ENCODE results near the gene ADAP1. TPM values are rescaled to one million over a fixed set of nuclear protein-coding genes. Genes with fewer than 3 reads are reported as not detected.

The ADAP1 gene
- total and polyA plus RNA-seq, 2 of the 8 experiments (the other 6 are each of a cell fraction or from before 2014, with no cell fraction given) = 5.8 to 6.1 TPM

- DNase-seq (ENCODE audit: low read depth in 1 of 2, low spot score in 2 of 2) = no peak
- H2BK5ac ChIP-seq (ENCODE audit: low read depth, low read length) = 0 out of 2 replicates have a peak overlapping the region, but pooled peaks have one; percentile 9
- CTCF ChIA-PET (ENCODE audit: partially characterized antibody) = interaction anchor here (0.5 to 1.3 kb wide), 5 partner anchors 12 to 284 kb away, joined by 3 to 5 read pairs (median 3); no protein-coding TSS in a partner anchor
Observed at GRCh38 chr7:922334-923107, 32.0 kb downstream of the ADAP1 start.

More at GRCh38 chr7:922334-923107, 32.0 kb downstream of the ADAP1 start:
- Histone ChIP-seq H3K79me1 (ENCODE audit: low read depth, low read length) (no peaks in the 10 kb centered on the region), H2AK5ac (ENCODE audit: low read depth, low read length) (no peak overlapping the region), H4K5ac (ENCODE audit: insufficient read length, low read depth, low read length) (no peak overlapping the region), H4K20me1 (replicated peaks in 1 of 2; ENCODE audit: control insufficient read depth in 1 of 2, insufficient read depth in 2 of 2, low read length in 2 of 2) (no peaks in the 10 kb centered on the region), H3K4me2 (ENCODE audit: insufficient read depth in 1 of 2, low read depth in 2 of 2, low read length in 2 of 2) (no peak overlapping the region), H3K9ac (replicated peaks in 1 of 4; ENCODE audit: extremely low read depth in 1 of 4, low read depth in 3 of 4, low read length in 3 of 4) (no peak overlapping the region), H3K4me3 (ENCODE audit: extremely low read depth in 1 of 4, insufficient read depth in 2 of 4, low read depth in 3 of 4, low read length in 4 of 4) (no peak overlapping the region), H3K9me3 (ENCODE audit: insufficient read depth in 2 of 2, low read depth in 1 of 2, low read length in 1 of 2) (no peaks in the 10 kb centered on the region), H3K23ac (ENCODE audit: insufficient read length) (no peak overlapping the region), H3K4me1 (replicated peaks in 1 of 4; ENCODE audit: control insufficient read depth in 3 of 4, insufficient read depth in 4 of 4, low read length in 3 of 4) (peaks cover 0 to 8% (median 0%) of the 10 kb centered on the region in 4 experiments; a peak in 2 of 7 replicates), H3K27ac (ENCODE audit: low read depth, low read length) (no peak overlapping the region), H2BK20ac (ENCODE audit: low read length) (no peak overlapping the region), H3K27me3 (replicated peaks in 1 of 4; ENCODE audit: control insufficient read depth in 3 of 4, extremely low read depth in 1 of 4, insufficient read depth in 3 of 4, low read length in 3 of 4) (no peaks in the 10 kb centered on the region), H3K56ac (replicated peaks; ENCODE audit: insufficient read length, low read depth, low read length) (no peak overlapping the region), H4K91ac (replicated peaks; ENCODE audit: insufficient read length, low read length) (no peak overlapping the region), H3K4ac (replicated peaks; ENCODE audit: insufficient read length, low read depth, low read length) (no peak overlapping the region), H3K18ac (ENCODE audit: extremely low read depth, low read length) (no peak overlapping the region; the same call in 1 of the 2 replicates), H3K23me2 (ENCODE audit: low read depth, low read length) (no peaks in the 10 kb centered on the region), H4K8ac (ENCODE audit: extremely low read depth, insufficient read depth, low read length) (peak overlapping the region; percentile 68; the same call in 1 of the 2 replicates), H2BK15ac (ENCODE audit: low read length) (no peak overlapping the region), H2BK12ac (ENCODE audit: low read depth, low read length) (no peak overlapping the region), H2AFZ (ENCODE audit: low read length) (no peak overlapping the region), H3K14ac (ENCODE audit: insufficient read length) (no peak overlapping the region), H3K36me3 (ENCODE audit: control insufficient read depth in 2 of 4, insufficient read depth in 4 of 4, low read length in 3 of 4) (no peaks in the 10 kb centered on the region), H3K79me2 (ENCODE audit: control insufficient read depth in 1 of 2, insufficient read depth in 2 of 2, low read length in 2 of 2) (no peaks in the 10 kb centered on the region), H2BK120ac (replicated peaks; ENCODE audit: low read depth, low read length) (no peak overlapping the region)
- 86% methylated on average over 21 of the region's 29 CpGs; no CpG with 5 or more reads in 1 of the 2 experiments for WGBS, 2 experiments (ENCODE audit: extremely low coverage in 1 of 2, insufficient coverage in 1 of 2, insufficient read length in 1 of 2, insufficient replicate concordance in 2 of 2, low coverage in 1 of 2, low lambda C conversion rate in 2 of 2, missing lambda C conversion rate in 1 of 2)
- no peak for FAIRE-seq
- TF ChIP-seq SP2 (IDR thresholded peaks at IDR 0.05; ENCODE audit: low read length) (no peak), RBBP5 (IDR thresholded peaks at IDR 0.05; ENCODE audit: borderline replicate concordance, low read depth, low read length) (no peak), RFX5 (IDR thresholded peaks at IDR 0.05; ENCODE audit: borderline replicate concordance, low read depth, low read length) (no peak), EGR1 (IDR thresholded peaks at IDR 0.05; ENCODE audit: borderline replicate concordance, low read depth, low read length) (no peak), POU5F1 (IDR thresholded peaks at IDR 0.05; ENCODE audit: low read depth, low read length) (no peak), CREB1 (IDR thresholded peaks at IDR 0.05) (no peak), SRF (IDR thresholded peaks at IDR 0.05; ENCODE audit: low read depth, low read length) (no peak), FOSL1 (IDR thresholded peaks at IDR 0.05; ENCODE audit: insufficient read depth, low read depth, low read length) (no peak), TCF12 (IDR thresholded peaks at IDR 0.05; ENCODE audit: low read depth, low read length) (no peak), SAP30 (IDR thresholded peaks at IDR 0.05; ENCODE audit: insufficient read depth, insufficient replicate concordance, low read length) (no peak), EP300 (IDR thresholded peaks at IDR 0.05; ENCODE audit: borderline replicate concordance in 1 of 2, low read depth in 2 of 2, low read length in 2 of 2) (no peak), NANOG (IDR thresholded peaks at IDR 0.05; ENCODE audit: insufficient read depth, low read depth, low read length, poor library complexity, severe bottlenecking) (no peak)
- POLR2A ChIA-PET (ENCODE audit: partially characterized antibody) = interaction anchor here (0.9 to 1.0 kb wide), 2 partner anchors 23 to 53 kb away, joined by 3 read pairs; partner anchors contain the start of gene COX19
